ENCODE data around the gene DNAJB6.

The DNAJB6 gene

GRCh38 chr7:157397036-157397720, 60.4 kb downstream of the DNAJB6 start:
- no peak for ATAC-seq

GRCh38 chr7:157397731-157398691, 61.2 kb downstream of the DNAJB6 start:
- no peak for ATAC-seq

GRCh38 chr7:157399086-157399687, 62.4 kb downstream of the DNAJB6 start:
- no peak for ATAC-seq

GRCh38 chr7:157400171-157400860, 63.5 kb downstream of the DNAJB6 start:
- ATAC-seq = no peak

GRCh38 chr7:157401567-157402387, 65.0 kb downstream of the DNAJB6 start:
- ATAC-seq = no peak

GRCh38 chr7:157402388-157402703, 65.5 kb downstream of the DNAJB6 start:
- no peak for ATAC-seq

GRCh38 chr7:157402911-157403534, 66.2 kb downstream of the DNAJB6 start:
- no peak for ATAC-seq

GRCh38 chr7:157403646-157404401, 67.0 kb downstream of the DNAJB6 start:
- no peak for ATAC-seq

GRCh38 chr7:157404845-157405481, 68.2 kb downstream of the DNAJB6 start:
- ATAC-seq = no peak

- no peak for ATAC-seq
Observed at GRCh38 chr7:157405501-157405900, 68.7 kb downstream of the DNAJB6 start.

- no peak for ATAC-seq
Observed at GRCh38 chr7:157405914-157406810, 69.4 kb downstream of the DNAJB6 start.

GRCh38 chr7:157406971-157407370, 70.2 kb downstream of the DNAJB6 start:
- ATAC-seq = no peak

GRCh38 chr7:157407512-157408257, 70.9 kb downstream of the DNAJB6 start:
- no peak for ATAC-seq

GRCh38 chr7:157408258-157409101, 71.7 kb downstream of the DNAJB6 start:
- no peak for ATAC-seq

GRCh38 chr7:157409149-157409752, 72.4 kb downstream of the DNAJB6 start:
- ATAC-seq = no peak

- ATAC-seq = no peak
Observed at GRCh38 chr7:157409753-157410727, 73.2 kb downstream of the DNAJB6 start.

All from activated CD4-positive, CD25-positive, alpha-beta regulatory T cell treated with anti-CD3 and anti-CD28 coated beads, Interleukin-2, amount 50 U/mL, for 24 hours (primary cell).